ENCODE data around the gene GSTP1.
"Not testable (repeated sequence)": the region's sequence is repeated elsewhere in the genome, so short reads cannot be mapped to it uniquely, and the experiment has no call there.

Gene GSTP1

DNA sequence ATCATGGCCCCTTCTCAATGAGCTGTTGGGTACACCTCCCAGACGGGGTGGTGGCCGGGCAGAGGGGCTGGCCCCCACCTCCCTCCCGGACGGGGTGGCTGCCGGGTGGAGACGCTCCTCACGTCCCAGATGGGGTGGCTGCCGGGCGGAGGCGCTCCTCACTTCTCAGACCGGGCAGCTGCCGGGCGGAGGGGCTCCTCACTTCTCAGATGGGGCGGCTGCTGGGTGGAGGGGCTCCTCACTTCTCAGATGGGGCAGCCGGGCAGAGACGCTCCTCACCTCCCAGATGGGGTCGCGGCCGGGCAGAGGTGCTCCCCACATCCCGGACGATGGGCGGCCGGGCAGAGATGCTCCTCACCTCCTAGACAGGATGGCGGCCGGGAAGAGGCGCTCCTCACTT is 14.4 kb downstream of the GSTP1 start:
- DNase-seq: not testable (repeated sequence)

GRCh38 chr11:67599149-67599548 is 15.5 kb downstream of the GSTP1 start:
- no peak for DNase-seq

GRCh38 chr11:67600324-67601029 is 16.9 kb downstream of the GSTP1 start:
- DNase-seq: no peak

DNA sequence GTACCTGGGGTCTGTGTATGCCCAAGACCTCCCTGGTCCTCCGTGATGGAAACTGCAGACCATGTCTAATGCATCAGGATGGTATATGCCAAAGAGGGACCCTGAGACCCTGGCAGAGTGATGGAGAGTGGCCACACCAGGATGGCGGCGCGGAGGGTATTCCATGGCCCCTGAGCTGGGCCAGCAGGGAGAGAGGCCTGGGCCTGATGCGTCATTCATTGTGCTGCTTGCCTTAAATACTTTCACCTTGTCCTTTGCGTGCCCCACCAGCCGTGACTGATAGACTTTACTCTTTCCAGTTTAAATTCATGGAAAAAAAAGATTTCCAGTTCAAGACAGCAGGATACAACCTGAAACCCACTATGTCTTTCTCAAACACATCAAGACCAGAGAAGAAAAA is 17.5 kb downstream of the GSTP1 start:
- no peak for DNase-seq

DNA sequence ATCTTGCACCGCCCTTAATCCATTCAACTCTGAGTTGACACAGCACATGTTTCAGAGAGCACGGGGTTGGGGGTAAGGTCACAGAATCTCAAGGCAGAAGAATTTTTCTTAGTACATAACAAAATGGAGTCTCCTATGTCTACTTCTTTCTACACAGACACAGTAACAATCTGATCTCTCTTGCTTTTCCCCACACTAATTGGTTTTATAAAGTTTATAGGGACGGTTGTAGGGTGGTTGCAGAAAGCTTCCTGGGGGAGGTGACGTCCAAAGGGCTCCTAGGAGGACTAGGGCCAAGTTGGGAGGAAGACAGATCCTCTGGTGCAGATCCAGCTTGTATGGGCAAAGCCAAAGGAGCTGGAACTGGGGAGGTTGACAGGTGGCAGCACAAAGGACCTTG is 20.5 kb downstream of the GSTP1 start:
- not testable (repeated sequence) for DNase-seq

GRCh38 chr11:67604815-67605214 is 21.2 kb downstream of the GSTP1 start:
- DNase-seq: no peak

DNA sequence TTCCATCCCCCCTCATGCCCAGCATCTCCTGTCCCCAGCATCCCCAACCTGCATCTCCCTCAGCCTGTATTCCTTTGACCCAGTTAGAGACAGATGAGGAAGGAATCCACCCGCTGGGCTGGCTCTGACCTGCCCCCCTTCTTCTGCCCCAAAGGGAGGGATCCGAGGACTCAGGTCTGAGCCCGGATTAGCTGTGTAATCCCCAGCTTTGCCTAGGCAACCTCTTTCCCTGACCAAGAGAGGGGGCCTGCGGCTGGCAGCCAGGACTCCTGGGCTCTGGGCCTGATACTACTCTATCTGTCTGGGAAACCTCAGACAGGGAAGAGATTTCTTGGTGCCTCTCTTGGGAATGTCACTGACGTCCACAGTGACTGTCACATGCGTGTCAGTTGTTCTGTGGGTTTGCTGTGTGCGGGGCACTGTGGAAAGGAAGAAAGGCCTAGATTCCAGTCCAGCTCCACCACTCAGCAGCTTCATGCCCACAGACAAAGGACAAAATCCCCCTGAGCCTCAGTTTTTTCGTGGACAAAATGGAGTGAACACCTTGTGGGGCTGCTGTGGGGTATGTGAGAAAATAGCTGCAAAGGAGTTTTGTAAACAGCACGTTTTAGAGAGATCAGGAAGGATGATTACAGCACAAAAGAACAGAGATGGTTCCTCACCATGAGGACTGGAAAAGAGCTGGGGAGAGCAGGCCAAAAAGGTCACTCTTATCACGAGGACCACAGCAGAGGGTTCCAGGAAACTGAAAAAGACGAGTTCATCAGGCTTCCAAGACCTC is 21.8 kb downstream of the GSTP1 start:
- no peak for DNase-seq

GRCh38 chr11:67606093-67606491 is 22.5 kb downstream of the GSTP1 start:
- DNase-seq: peak; percentile 16

DNA sequence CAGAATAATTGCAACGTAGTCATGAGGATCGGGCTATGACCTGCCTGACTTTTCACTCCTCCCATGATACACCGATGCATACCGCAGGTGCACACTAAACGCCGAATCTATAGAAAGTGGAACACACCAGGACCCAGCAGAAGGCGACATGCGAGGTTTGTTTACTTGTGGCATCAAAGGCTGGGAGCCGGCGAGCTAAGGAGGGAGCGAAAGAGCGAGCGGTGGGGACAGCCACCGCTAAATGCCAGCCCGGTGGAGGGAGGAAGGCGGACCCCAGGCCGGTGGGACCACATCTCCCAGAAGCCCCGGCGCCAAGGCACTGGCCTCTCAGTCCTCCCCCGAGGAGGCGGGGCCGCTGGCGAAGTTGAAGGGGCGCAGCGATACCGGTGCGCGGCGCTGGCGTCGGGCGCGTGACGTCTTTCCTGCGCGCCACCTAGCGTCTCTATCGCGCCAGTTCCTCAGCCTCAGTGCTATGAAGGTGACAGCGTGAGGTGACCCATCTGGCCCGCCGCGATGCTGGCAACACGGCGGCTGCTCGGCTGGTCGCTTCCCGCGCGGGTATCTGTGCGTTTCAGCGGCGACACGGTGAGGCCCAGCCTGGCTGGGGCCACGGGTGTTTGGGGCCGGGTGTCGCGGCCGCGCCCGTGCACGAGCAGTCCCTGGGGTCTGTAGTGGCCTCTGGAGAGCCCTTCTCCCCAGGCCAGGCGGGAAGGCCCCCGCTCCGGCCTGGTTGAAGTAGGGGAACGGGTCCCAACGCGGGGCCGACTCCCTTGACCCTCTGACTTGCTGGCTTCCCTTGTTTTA is 23.1 kb downstream of the GSTP1 start, which contains the start of gene NDUFV1:
Gene NDUFV1 (plus strand): TSS at position 445 of the 804 bp plus-strand sequence. CDS start 69 bp downstream, at position 514.
- DNase-seq: peak; percentile 92

DNA sequence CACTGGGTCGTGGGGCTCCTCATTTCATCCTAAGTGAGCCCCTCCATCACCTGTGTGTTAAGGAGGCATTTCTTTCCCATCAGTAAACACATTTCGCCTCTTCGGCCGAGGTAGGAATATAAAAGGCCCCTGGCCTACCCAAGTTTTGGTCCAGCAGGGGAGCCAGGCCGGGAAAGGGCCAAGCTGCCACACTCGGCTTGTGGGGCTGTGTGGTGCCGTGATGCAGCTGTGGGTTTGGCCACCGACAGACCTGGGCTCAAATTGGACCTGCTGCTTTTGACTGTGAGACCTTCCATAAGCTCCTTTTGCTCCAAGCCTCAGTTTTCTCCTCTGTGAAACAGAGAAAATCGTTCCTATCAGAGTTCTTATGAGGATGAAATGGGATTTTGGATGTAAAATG is 23.9 kb downstream of the GSTP1 start:
- no peak for DNase-seq

DNA sequence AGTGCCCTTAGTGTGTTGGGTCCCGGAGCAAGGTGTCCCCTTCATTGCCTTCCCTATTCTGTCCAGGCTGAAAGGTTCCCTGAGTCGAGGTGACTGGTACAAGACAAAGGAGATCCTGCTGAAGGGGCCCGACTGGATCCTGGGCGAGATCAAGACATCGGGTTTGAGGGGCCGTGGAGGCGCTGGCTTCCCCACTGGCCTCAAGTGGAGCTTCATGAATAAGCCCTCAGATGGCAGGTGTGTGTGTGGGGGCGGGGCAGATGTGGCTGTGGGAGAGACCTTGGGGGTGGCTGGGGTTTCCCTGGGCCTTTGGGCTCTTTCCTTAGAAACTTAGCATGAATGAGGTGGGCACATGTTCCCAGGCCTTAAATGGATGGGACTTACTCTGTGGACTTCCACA is 24.9 kb downstream of the GSTP1 start:
- DNase-seq: no peak

GRCh38 chr11:67609316-67609715 is 25.7 kb downstream of the GSTP1 start:
- DNase-seq: no peak

DNA sequence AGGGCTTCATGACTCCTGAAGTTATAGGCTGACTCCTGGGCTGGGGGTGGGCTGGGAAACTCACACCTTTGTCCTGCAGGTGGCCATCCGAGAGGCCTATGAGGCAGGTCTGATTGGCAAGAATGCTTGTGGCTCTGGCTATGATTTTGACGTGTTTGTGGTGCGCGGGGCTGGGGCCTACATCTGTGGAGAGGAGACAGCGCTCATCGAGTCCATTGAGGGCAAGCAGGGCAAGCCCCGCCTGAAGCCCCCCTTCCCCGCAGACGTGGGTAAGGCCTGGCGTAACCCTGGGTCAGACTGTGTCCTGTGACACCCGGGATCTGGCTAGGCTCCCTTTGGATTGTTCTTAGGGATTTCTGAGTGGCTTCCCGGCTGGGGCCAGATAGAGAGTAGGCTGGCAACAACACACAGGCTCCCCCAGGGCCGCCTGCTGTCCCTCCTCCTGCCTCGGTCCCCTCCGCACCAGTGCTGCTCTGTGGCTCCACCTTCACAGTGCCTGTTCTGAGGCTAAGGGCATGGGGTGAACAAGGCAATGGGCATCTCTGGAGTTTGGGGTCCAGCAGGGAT is 26.8 kb downstream of the GSTP1 start:
- no peak for DNase-seq

GRCh38 chr11:67611165-67611564 is 27.6 kb downstream of the GSTP1 start:
- no peak for DNase-seq

DNA sequence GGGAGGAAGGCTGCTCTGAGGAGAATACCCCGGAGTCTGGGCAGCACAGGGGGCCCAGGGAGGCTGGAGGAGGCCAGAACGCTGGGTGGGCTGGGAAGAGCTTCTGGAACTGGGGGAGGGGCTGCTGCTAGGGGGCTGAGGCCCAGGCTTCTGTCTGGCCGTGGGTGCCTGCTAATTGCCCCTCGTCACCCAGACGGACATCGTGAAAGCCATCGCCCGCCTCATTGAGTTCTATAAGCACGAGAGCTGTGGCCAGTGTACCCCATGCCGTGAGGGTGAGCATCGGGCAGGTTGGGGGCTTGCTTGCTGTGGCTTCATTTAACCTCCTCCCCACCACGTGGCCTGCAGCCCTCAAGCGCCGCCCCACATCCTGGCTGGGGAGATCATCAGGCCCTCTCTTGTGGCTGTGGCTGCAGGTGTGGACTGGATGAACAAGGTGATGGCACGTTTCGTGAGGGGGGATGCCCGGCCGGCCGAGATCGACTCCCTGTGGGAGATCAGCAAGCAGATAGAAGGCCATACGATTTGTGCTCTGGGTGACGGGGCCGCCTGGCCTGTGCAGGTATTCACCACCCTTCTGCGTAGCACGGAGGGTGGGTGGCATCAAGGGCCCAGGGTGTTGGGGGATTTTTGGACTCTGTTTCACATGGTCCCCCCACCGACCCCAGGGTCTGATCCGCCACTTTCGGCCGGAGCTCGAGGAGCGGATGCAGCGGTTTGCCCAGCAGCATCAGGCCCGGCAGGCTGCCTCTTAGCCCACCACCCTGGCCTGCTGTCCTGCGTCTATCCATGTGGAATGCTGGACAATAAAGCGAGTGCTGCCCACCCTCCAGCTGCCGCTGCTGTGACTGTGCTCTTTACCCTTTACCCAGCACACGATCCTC is 28.3 kb downstream of the GSTP1 start:
- DNase-seq: no peak

DNA sequence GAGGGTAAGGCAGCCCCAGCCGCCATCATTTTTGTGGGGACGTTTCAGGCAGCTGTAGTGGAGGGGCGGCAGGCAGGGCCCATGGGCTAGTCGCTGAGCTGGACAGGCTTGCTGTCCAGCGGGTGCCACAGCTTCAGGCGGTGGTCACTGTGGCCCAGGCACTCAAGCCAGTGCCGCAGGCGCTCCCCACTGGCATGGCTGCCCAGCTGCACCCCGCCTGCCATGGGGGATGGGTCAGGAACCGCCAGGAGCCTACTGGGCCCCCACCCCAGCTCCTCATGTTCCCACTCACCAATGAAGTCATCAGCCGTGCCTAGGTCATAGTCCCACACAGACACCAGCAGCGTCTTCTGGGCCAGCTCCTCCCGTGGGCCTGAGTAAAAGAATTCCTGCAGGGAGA is 29.1 kb downstream of the GSTP1 start:
- no peak for DNase-seq

DNA sequence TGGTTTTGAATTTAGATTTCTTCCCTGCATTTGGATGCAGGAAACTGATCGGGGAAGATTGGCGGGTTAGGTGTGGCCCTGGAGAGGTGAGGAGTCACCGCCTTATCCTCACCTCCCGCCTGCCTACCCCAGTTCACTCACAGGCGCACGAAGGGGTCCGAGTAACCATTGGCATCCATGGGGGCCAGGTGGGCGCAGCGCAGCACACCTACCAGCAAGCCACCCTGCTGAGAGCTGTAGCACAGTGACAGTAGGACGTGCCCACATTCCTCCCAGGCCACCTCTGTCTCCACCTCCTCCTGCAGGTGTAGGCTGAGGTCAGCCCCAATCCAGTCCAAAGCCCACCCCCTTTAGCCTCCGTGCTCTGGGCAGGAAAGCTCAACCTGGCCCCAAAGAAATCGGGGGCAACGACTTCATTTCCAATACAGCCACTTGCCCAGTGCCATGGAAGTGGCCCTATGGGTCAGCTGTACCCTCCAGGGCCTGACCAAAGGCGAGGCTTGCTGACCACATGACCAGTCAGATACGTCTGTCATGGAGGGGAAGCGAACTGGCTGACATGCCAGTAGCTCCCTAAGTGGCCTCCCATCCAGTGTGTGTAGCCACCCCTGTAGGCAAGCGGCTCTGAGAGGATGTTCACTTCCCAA is 29.8 kb downstream of the GSTP1 start:
- DNase-seq: no peak

GRCh38 chr11:67613960-67614715 is 30.5 kb downstream of the GSTP1 start:
- peak; percentile 36 for DNase-seq

DNA sequence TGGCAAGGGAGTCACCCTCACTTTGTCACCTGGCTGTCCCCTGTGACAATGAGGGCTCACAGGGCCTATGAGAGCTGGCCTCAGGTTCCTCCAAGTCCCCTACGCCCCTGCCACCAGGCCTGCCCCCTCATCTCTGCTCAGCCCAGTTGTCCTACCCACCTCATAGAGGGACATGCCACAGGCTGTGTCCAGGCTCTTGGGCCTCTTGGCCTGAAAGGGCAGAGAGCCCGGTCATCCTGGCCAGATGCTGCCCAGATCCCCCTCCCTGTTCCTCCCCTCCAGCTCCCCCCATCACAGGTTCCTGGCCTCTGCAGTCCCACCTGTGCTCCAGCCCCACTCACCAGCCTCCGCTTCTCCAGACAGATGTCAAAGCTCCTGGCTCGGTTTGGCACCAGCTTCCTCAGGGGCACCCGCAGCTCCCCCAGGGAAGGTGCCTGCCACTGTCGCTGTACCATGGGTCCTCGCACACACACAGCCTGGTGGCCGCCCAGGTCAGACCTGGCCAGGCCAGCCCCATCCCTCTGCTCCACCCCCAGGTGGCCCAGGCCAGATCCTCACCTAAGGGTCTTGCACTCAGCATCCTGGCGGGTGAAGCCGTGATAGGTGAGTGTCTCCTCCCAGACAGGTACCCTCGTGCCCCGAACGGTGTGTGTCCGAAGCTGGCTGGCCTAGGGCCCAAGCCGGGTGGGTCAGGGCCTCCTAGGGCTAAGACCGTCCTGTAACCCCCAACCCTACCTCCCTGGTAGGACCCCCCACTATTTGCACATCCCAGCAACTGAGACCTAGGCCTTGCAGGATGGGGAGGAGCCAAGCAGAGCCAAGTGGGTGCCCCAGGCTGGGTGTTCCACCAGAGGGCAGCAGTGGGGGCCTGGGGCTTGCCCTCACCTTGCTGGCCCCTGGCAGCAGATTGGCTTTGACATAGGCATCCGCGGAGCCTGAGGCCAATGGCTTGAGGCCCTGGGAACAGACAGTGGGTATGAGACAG is 31.4 kb downstream of the GSTP1 start:
- DNase-seq: no peak
